Esophagus squamous epithelium (tissue), 5 donors: Measurements from ENCODE around the gene KIF26B. TPM values are rescaled to one million over a fixed set of nuclear protein-coding genes. Genes with fewer than 3 reads are reported as not detected.
"Not testable (repeated sequence)": the region's sequence is repeated elsewhere in the genome, so short reads cannot be mapped to it uniquely, and the experiment has no call there.

Source experiments
- DNase-seq: peaks from one replicate; lab custom pipeline; 2025; lab: John Stamatoyannopoulos, UW
- H3K27ac ChIP-seq, 4 donors: fragments of 200-600 bp; sonication (generic); one replicate each; pipeline ENCODE4 v1.5.1; 2016 to 2019; ENCODE audit warnings: mild to moderate bottlenecking in 1 of 4
- H3K27me3 ChIP-seq, 4 donors: fragments of 200-600 bp; sonication (generic); 1 replicate in 3 of 4; 2 replicates in 1 of 4; pipeline versions ENCODE4 v1.5.1 to v1.6.0; 2017 to 2021; ENCODE audit warnings: antibody characterized with exemption in 1 of 4
- H3K36me3 ChIP-seq, 3 donors: fragments of 200-600 bp; sonication (generic); one replicate each; pipeline ENCODE4 v1.5.1; 2016 to 2019
- H3K4me1 ChIP-seq, 3 donors: fragments of 200-600 bp; sonication (generic); one replicate each; pipeline ENCODE4 v1.5.1; 2017 to 2019
- H3K4me3 ChIP-seq, 4 donors: fragments of 200-600 bp; sonication (generic); 1 replicate in 3 of 4; 2 replicates in 1 of 4; pipeline ENCODE4 v1.5.1; 2016 to 2019; ENCODE audit warnings: mild to moderate bottlenecking in 2 of 4, moderate library complexity in 1 of 4
- H3K9me3 ChIP-seq, 3 donors: fragments of 200-600 bp; sonication (generic); one replicate each; pipeline ENCODE4 v1.5.1; 2016 to 2019
- POLR2A ChIP-seq, 4 donors: fragments of 450-650 bp; IDR thresholded peaks; one replicate each; pipeline ENCODE4 v1.6.1; 2017; ENCODE audit warnings: antibody characterized with exemption in 4 of 4, mild to moderate bottlenecking in 4 of 4, moderate library complexity in 3 of 4
- WGBS, 2 donors: methylation state at CpG; one replicate each; pipeline ENCODE4 v1.1.5; 2018; 5-methylcytosine and 5-hydroxymethylcytosine counted together
- intact Hi-C: fragments of 100-400 bp; cut with DNase I; formaldehyde crosslinking; loops from one replicate; pipeline ENCODE4 v1.15.0; 2022
- total RNA-seq, 4 donors: library from RNA; depleted of rRNA; stranded (reverse); fragments of >200 nt; gene quantifications; one replicate each; pipeline ENCODE4 v1.1.0, GENCODE V29; 2016
- TF ChIP-seq, protein P1 (sequence below), 6 experiments: fragments of 450-650 bp in 4 of 6; fragments of 200-600 bp in 2 of 6; sonication (generic) in 2 of 6; IDR thresholded peaks; one replicate each; pipeline ENCODE4 v1.5.1; 2016 to 2019; ENCODE audit warnings: antibody characterized with exemption in 6 of 6, mild to moderate bottlenecking in 4 of 6, moderate library complexity in 4 of 6
- donor health status: DM: yes; HTN: yes; CAD: no.

Gene KIF26B
- total RNA-seq, 4 donors from 2014 or later = 0.23 to 2.7 (median 1.0) TPM

DNA sequence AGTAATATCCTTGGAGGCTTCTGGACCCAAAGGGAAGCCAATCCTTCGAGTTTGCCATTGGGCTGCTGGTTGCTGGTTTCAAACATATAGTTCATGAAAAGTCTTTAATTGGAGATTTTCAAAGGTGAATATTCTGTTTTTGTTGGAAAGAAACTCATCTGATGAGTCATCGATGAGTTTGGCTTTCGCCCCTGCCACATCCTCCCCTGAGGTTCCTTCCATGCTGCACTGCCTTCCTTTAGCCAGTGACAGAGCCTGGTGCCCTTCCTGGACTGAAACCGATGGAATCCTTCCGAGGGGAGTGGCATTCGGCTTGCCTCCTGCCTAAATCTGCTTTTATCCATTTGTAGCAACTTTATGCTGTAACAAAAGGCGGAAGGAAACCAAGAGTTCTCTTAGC lies 550.0 kb downstream of the KIF26B start:
- Histone ChIP-seq H3K27ac (no peak overlapping the region), H3K4me1 (peaks cover 0 to 16% (median 6%) of the 10 kb centered on the region in 3 donors), H3K36me3 (no peaks in the 10 kb centered on the region), H3K4me3 (no peak overlapping the region), H3K9me3 (no peaks in the 10 kb centered on the region), H3K27me3 (no peaks in the 10 kb centered on the region)
- intact Hi-C loops = no loop called here
- no peak for DNase-seq
- TF ChIP-seq, protein P1, sequence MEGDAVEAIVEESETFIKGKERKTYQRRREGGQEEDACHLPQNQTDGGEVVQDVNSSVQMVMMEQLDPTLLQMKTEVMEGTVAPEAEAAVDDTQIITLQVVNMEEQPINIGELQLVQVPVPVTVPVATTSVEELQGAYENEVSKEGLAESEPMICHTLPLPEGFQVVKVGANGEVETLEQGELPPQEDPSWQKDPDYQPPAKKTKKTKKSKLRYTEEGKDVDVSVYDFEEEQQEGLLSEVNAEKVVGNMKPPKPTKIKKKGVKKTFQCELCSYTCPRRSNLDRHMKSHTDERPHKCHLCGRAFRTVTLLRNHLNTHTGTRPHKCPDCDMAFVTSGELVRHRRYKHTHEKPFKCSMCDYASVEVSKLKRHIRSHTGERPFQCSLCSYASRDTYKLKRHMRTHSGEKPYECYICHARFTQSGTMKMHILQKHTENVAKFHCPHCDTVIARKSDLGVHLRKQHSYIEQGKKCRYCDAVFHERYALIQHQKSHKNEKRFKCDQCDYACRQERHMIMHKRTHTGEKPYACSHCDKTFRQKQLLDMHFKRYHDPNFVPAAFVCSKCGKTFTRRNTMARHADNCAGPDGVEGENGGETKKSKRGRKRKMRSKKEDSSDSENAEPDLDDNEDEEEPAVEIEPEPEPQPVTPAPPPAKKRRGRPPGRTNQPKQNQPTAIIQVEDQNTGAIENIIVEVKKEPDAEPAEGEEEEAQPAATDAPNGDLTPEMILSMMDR (IDR thresholded peaks at IDR 0.05) = no peak
- whole genome bisulfite sequencing, 2 donors = 35 to 48% methylated on average over 5 to 7 of the region's 7 CpGs

DNA sequence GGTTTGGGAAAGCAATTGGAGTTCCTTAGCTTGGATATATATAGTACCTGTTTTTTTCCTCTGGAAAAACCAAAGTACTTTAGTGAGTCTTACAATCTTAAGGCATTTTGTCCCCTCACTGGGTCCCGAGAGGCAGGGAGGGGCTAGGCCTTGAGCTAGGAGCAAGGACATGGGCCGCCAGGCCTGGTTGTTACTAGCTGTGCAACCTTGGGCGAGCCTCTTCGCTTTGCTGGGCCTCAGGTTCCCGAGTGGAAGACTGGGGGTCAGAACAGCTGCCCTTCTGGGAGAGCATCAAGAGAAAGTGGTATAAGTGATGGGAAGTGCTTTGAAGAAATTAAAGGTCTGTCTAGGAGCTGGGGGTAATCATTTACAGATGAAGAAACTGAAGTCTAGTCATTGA lies 553.2 kb downstream of the KIF26B start:
- intact Hi-C loops = no loop called here
- H3K27ac ChIP-seq = no peak overlapping the region
- WGBS, 2 donors = 86 to 92% methylated on average over 3 to 4 of the region's 5 CpGs
- peaks cover 0 to 36% (median 6%) of the 10 kb centered on the region in 3 donors for H3K4me1 ChIP-seq
- H3K27me3 ChIP-seq = no peaks in the 10 kb centered on the region
- no peaks in the 10 kb centered on the region for H3K9me3 ChIP-seq
- no peaks in the 10 kb centered on the region for H3K36me3 ChIP-seq
- TF ChIP-seq, protein P1 (IDR thresholded peaks at IDR 0.05) = no peak
- TF ChIP-seq POLR2A (IDR thresholded peaks at IDR 0.05) = no peak
- no peak overlapping the region for H3K4me3 ChIP-seq
- DNase-seq = no peak

DNA sequence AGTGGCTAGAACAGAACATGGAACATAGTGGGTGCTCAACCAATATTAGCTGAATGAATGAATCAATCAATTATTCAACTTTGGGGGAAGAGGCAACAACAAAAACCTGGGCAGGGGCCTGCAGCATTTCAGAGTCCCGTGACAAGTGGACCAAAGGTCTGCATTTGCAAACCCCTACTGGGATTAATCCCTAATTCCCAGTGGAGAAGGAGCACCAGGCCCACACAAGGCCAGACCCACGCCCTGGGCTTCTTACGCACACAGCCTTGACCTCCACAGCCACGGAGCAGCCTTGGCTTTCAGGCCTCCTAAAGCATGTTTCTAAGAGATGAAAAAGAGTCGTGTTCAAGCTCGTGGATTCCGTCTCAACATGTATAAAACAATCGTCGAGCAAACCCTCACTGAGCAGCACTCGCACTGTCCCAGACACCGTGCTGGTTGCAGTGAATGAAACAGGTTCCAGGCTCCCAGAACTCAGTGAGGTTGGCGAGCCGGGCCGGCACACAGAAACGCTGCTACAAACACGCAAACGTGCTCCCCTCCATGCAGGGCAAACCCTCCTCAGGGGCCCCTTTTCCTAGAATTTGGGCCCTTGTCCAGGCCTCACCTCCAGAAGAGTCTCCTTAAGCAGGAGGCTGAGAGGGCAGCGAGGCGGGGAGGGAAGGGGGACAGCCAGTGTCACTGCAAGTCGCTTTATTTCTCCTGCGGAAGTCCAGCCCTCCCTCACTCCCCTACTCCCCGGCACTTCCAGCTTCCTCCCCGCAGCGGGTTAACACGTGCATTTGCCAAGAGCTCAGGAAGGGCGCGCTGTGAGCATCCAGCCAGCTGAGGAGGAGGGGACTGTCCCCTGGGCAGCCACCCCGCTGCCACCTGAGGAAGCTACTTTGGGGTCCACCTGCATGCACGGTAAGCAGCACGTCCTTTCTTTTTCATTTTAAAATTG lies 556.4 kb downstream of the KIF26B start:
- DNase-seq = no peak
- no peaks in the 10 kb centered on the region for H3K9me3 ChIP-seq
- 48 to 50% methylated on average over 11 to 22 of the region's 30 CpGs for WGBS, 2 donors
- H3K27ac ChIP-seq = no peak overlapping the region
- intact Hi-C loops = no loop called here
- no peak overlapping the region for H3K4me3 ChIP-seq
- H3K27me3 ChIP-seq = no peaks in the 10 kb centered on the region
- peaks cover 0 to 26% (median 0%) of the 10 kb centered on the region in 3 donors for H3K4me1 ChIP-seq
- TF ChIP-seq, protein P1 (IDR thresholded peaks at IDR 0.05) = no peak
- TF ChIP-seq POLR2A (IDR thresholded peaks at IDR 0.05) = no peak
- H3K36me3 ChIP-seq = no peaks in the 10 kb centered on the region

GRCh38 chr1:245714027-245714426 lies 559.2 kb downstream of the KIF26B start:
- H3K27ac ChIP-seq, H3K9me3 ChIP-seq, DNase-seq, intact Hi-C loops, H3K36me3 ChIP-seq, H3K4me3 ChIP-seq, H3K27me3 ChIP-seq: not testable (repeated sequence)
- 67 to 93% methylated on average over 1 to 3 of the region's 3 CpGs for WGBS, 2 donors
- H3K4me1 ChIP-seq = peaks cover 0 to 26% (median 0%) of the 10 kb centered on the region in 3 donors

- no peaks in the 10 kb centered on the region for H3K9me3 ChIP-seq
- intact Hi-C loops = no loop called here
- 44 to 54% methylated on average over 9 of the region's 9 CpGs for WGBS, 2 donors
Measured at GRCh38 chr1:245715291-245715701, 560.5 kb downstream of the KIF26B start.

More at GRCh38 chr1:245715291-245715701, 560.5 kb downstream of the KIF26B start:
- TF ChIP-seq, protein P1 (IDR thresholded peaks at IDR 0.05) = no peak
- TF ChIP-seq POLR2A (IDR thresholded peaks at IDR 0.05) = no peak
- Histone ChIP-seq H3K27me3 (no peaks in the 10 kb centered on the region), H3K27ac (no peak overlapping the region), H3K36me3 (no peaks in the 10 kb centered on the region), H3K4me3 (no peak overlapping the region), H3K4me1 (peaks cover 0 to 20% (median 0%) of the 10 kb centered on the region in 3 donors)
- DNase-seq = no peak
